ENCODE results near the gene ZNF48.
A peak's percentile ranks its signal among the peaks of the same experiment; 100 is the strongest.
"Not testable (repeated sequence)": the region's sequence is repeated elsewhere in the genome, so short reads cannot be mapped to it uniquely, and the experiment has no call there.

ZNF48 gene

DNA sequence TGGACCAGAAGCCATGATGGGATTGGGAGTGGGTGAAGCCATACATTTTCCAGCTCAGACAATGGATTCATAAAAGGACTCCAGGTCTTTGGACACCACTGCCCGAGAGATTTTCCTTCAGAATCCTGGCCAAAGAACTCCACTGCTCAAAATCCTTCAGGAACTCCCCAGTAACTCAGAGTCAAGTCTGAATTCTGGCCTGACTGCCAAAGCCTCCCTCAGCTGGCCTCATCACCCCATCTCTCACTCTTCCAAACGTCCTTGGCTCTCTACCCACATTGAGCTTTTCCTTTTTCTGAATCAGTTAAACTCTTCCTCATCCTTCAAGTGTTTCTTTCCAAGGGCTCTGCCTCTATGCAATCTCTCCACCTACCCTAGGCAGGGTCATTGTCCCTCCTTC is 11.7 kb upstream of the ZNF48 start:
- Histone ChIP-seq H3K4me2 (ENCODE audit: low read depth, low read length) (no peak overlapping the region), H3K9ac (ENCODE audit: low read length) (no peak overlapping the region)
- no peak for DNase-seq

DNA sequence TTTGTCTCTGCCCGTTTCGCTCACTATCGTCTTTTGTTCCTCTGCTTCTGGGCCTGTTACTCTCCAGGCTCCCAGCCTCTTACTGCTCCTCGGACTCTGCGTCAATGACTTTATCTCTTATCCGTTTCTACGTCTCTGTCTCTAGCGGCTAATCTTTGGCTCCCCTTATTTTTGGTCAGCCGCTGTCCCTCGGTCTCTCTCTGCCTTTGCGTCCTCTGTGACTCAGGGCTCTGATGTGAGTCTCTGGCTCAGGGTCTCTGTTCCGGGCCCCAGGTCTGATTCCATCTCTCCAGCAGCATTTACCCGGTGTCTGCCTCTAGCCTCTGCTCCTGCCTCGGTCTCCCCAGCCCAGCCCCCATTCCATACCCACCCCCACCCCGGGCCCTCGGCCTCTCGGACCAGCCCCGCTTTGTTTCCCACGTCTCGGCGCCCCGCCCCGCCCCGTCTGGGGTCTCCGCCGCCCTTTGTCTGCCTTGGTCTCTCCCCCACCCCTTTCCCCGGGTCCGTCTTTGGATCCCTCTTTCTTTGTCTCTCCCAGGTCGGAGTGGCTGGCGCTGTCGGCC is 547 bp upstream of the ZNF48 start:
- Histone ChIP-seq H3K36me3 (replicated peaks; ENCODE audit: insufficient read depth, low read length) (0 out of 2 replicates have a peak, but pooled peaks cover 2% of the 10 kb centered on the region), H3K4me1 (ENCODE audit: low read length) (0 out of 2 replicates have a peak, but pooled peaks cover 4% of the 10 kb centered on the region), H3K4me3 (ENCODE audit: low read length) (peak overlapping the region; percentile 97), H3F3A (ENCODE audit: insufficient read depth, low read length) (peaks cover 21% of the 10 kb centered on the region), H3K9me2 (replicated peaks; ENCODE audit: insufficient read depth, low read length) (no peaks in the 10 kb centered on the region), H3K27ac (ENCODE audit: low read length) (no peak overlapping the region), H4K20me1 (ENCODE audit: insufficient read depth, low read length) (no peaks in the 10 kb centered on the region), H3K9me3 (replicated peaks; ENCODE audit: insufficient read depth, low read length) (no peaks in the 10 kb centered on the region), H3K9ac (ENCODE audit: low read length) (peak overlapping the region; percentile 61; the same call in 1 of the 2 replicates), H3K4me2 (ENCODE audit: low read depth, low read length) (peak overlapping the region; percentile 86), H2AFZ (ENCODE audit: low read length) (peak overlapping the region; percentile 91), H3K79me2 (ENCODE audit: low read length) (peaks cover 25% of the 10 kb centered on the region), H3K27me3 (replicated peaks; ENCODE audit: insufficient read depth, low read length) (no peaks in the 10 kb centered on the region)
- no peak for DNase-seq
- TF ChIP-seq, protein P1, sequence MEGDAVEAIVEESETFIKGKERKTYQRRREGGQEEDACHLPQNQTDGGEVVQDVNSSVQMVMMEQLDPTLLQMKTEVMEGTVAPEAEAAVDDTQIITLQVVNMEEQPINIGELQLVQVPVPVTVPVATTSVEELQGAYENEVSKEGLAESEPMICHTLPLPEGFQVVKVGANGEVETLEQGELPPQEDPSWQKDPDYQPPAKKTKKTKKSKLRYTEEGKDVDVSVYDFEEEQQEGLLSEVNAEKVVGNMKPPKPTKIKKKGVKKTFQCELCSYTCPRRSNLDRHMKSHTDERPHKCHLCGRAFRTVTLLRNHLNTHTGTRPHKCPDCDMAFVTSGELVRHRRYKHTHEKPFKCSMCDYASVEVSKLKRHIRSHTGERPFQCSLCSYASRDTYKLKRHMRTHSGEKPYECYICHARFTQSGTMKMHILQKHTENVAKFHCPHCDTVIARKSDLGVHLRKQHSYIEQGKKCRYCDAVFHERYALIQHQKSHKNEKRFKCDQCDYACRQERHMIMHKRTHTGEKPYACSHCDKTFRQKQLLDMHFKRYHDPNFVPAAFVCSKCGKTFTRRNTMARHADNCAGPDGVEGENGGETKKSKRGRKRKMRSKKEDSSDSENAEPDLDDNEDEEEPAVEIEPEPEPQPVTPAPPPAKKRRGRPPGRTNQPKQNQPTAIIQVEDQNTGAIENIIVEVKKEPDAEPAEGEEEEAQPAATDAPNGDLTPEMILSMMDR (IDR thresholded peaks at IDR 0.05; ENCODE audit: low read length) = no peak
- TF ChIP-seq EZH2 (optimal IDR thresholded peaks at IDR 0.05; ENCODE audit: low read depth, low read length) = no peak
- no peak for TF ChIP-seq EZH2phosphoT487 (IDR thresholded peaks at IDR 0.05; ENCODE audit: low read length)

More for the DNA sequence above, 11.7 kb upstream of the ZNF48 start:
- no peaks in the 10 kb centered on the region for H4K20me1 ChIP-seq (ENCODE audit: insufficient read depth, low read length)
- no peaks in the 10 kb centered on the region for H3K36me3 ChIP-seq (replicated peaks; ENCODE audit: insufficient read depth, low read length)
- peaks cover 26% of the 10 kb centered on the region for H3K4me1 ChIP-seq (ENCODE audit: low read length)
- H3K27me3 ChIP-seq (replicated peaks; ENCODE audit: insufficient read depth, low read length) = no peaks in the 10 kb centered on the region
- H3K27ac ChIP-seq (ENCODE audit: low read length) = no peak overlapping the region
- H3K9me3 ChIP-seq (replicated peaks; ENCODE audit: insufficient read depth, low read length) = no peaks in the 10 kb centered on the region
- no peak for TF ChIP-seq EZH2 (optimal IDR thresholded peaks at IDR 0.05; ENCODE audit: low read depth, low read length)
- TF ChIP-seq EZH2phosphoT487 (IDR thresholded peaks at IDR 0.05; ENCODE audit: low read length) = no peak
- TF ChIP-seq, protein P1 (IDR thresholded peaks at IDR 0.05; ENCODE audit: low read length) = no peak
- peaks cover 36% of the 10 kb centered on the region for H3K79me2 ChIP-seq (ENCODE audit: low read length)
- H3K4me3 ChIP-seq (ENCODE audit: low read length) = no peak overlapping the region
- H3K9me2 ChIP-seq (replicated peaks; ENCODE audit: insufficient read depth, low read length) = no peaks in the 10 kb centered on the region
- H3F3A ChIP-seq (ENCODE audit: insufficient read depth, low read length) = peaks cover 23% of the 10 kb centered on the region
- no peak overlapping the region for H2AFZ ChIP-seq (ENCODE audit: low read length)

DNA sequence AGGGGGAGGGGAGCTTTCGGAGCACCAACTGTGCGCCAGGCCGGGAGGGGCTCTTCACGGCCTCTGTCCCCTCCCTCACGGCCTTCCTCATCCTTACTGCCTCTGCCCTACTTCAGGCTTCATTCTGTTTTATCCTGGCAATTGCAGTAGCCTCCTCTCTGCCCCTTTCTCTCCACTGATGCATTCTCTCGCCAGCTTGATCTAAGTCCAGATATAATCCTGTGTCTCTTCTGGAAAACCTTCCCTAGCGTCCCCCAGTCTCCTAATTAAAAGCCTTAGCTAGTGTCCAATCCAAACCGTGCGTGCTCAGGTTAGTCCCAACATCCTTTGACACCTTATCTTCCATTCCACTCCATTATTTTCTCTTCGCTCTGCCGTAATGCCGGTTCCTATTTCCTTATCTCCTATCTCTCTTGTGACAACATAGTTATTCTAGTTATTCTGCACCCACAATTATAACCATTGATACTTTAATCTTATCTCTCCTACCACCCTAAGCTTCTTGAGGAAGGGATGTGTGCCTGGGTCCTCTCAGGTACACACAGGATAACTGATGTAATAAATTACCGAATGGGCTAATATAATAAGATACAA is 869 bp downstream of the ZNF48 start:
- peak overlapping the region; percentile 78 for H2AFZ ChIP-seq (ENCODE audit: low read length)
- TF ChIP-seq EZH2 (optimal IDR thresholded peaks at IDR 0.05; ENCODE audit: low read depth, low read length) (no peak), EZH2phosphoT487 (IDR thresholded peaks at IDR 0.05; ENCODE audit: low read length) (no peak)
- TF ChIP-seq, protein P1 (IDR thresholded peaks at IDR 0.05; ENCODE audit: low read length) = no peak
- 0 out of 2 replicates have a peak, but pooled peaks cover 4% of the 10 kb centered on the region for H3K4me1 ChIP-seq (ENCODE audit: low read length)
- no peaks in the 10 kb centered on the region for H3K27me3 ChIP-seq (replicated peaks; ENCODE audit: insufficient read depth, low read length)
- DNase-seq = no peak
- H3K27ac ChIP-seq (ENCODE audit: low read length) = peak overlapping the region; percentile 28; the same call in 1 of the 2 replicates
- H3K9me3 ChIP-seq (replicated peaks; ENCODE audit: insufficient read depth, low read length) = no peaks in the 10 kb centered on the region
- H3K4me2 ChIP-seq (ENCODE audit: low read depth, low read length) = peak overlapping the region; percentile 87
- peak overlapping the region; percentile 76 for H3K9ac ChIP-seq (ENCODE audit: low read length)
- H4K20me1 ChIP-seq (ENCODE audit: insufficient read depth, low read length) = no peaks in the 10 kb centered on the region
- H3K9me2 ChIP-seq (replicated peaks; ENCODE audit: insufficient read depth, low read length) = no peaks in the 10 kb centered on the region
- H3K36me3 ChIP-seq (replicated peaks; ENCODE audit: insufficient read depth, low read length) = 0 out of 2 replicates have a peak, but pooled peaks cover 2% of the 10 kb centered on the region
- H3K4me3 ChIP-seq (ENCODE audit: low read length) = peak overlapping the region; percentile 97
- peaks cover 25% of the 10 kb centered on the region for H3K79me2 ChIP-seq (ENCODE audit: low read length)
- H3F3A ChIP-seq (ENCODE audit: insufficient read depth, low read length) = peaks cover 29% of the 10 kb centered on the region

DNA sequence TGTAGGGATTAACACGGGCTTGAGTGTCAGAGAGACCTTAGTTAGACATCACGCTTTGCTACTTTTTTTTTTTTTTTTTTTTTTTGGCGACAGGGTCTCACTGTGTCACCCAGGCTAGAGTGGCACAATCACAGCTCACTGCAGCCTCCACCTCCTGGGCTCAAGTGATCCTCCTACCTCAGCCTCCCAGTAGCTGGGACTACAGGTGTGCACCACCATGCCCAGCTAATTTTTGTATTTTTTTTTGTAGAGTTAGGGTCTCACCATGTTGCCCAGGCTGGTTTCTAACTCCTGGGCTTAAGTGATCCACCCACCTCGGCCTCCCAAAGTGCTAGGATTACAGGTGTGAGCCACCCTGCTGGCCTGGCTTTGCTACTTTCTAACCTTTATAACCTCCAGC is 1.4 kb downstream of the ZNF48 start:
- H3K9ac ChIP-seq (ENCODE audit: low read length); H2AFZ ChIP-seq (ENCODE audit: low read length); H3K4me1 ChIP-seq (ENCODE audit: low read length); H4K20me1 ChIP-seq (ENCODE audit: insufficient read depth, low read length); H3K36me3 ChIP-seq (replicated peaks; ENCODE audit: insufficient read depth, low read length); H3K9me2 ChIP-seq (replicated peaks; ENCODE audit: insufficient read depth, low read length); H3K9me3 ChIP-seq (replicated peaks; ENCODE audit: insufficient read depth, low read length); H3K27me3 ChIP-seq (replicated peaks; ENCODE audit: insufficient read depth, low read length); H3K27ac ChIP-seq (ENCODE audit: low read length); DNase-seq: not testable (repeated sequence)
- peak overlapping the region; percentile 97 for H3K4me3 ChIP-seq (ENCODE audit: low read length)
- H3K4me2 ChIP-seq (ENCODE audit: low read depth, low read length) = peak overlapping the region; percentile 87
- H3K79me2 ChIP-seq (ENCODE audit: low read length) = peaks cover 25% of the 10 kb centered on the region
- peaks cover 29% of the 10 kb centered on the region for H3F3A ChIP-seq (ENCODE audit: insufficient read depth, low read length)
